Measurements from ENCODE around the gene CSGALNACT2. TPM values are rescaled to one million over a fixed set of nuclear protein-coding genes. Genes with fewer than 3 reads are reported as not detected.

Gene CSGALNACT2
- polyA plus RNA-seq, 2 donors: 2.0 to 3.4 TPM

DNA sequence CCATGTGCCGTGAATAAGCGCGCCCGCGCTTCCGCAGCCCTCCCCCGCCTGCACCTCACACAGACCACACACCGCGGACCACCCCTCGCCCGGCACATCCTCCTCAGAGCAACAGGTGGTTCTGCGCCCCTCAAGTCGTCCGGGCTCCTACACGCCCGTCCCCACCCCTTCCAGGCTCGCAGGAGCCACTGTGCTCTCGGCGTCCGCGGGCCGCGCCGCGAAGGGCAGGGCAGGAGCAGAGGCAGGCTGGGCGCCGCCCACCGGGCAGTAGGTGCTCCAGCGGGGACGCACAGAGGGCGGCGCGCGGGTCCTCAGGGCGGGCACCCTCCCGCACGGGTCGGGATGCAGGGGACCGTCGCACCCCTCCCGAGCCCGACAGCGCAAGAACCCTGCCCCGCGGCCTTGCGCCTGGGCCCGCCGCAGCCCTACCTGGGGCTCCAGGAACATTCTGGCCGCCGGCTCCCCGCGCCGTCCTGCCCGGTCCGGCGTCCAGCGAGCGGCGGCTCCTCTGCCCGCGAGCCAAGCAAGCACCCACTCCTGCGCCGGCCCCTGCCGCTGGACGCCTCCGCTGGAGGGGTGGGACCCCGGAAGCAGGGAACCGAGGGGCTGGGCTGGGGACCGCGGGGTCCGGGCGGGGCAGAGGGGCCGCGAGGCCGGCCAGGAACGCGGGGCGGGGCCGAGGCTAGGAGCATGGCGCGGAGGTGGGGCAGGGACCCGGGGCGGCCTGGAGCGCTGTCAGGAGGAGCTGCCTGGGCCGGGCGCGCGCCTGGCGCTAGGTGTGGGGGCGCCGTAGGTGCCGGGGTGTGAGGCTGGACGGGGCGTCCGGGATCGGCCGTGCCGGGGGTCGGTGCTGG lies 91.2 kb downstream of the CSGALNACT2 start:
- H3K36me3 ChIP-seq (ENCODE audit: control insufficient read depth in 2 of 2, insufficient read depth in 2 of 2, low read length in 1 of 2): no peaks in the 10 kb centered on the region
- no peak overlapping the region for H3K27ac ChIP-seq (ENCODE audit: low read depth in 2 of 2, low read length in 1 of 2)
- no peaks in the 10 kb centered on the region for H3K9me3 ChIP-seq (ENCODE audit: control insufficient read depth in 2 of 2, insufficient read depth in 1 of 2, low read depth in 1 of 2, low read length in 1 of 2)
- peaks cover 9 to 12% of the 10 kb centered on the region in 2 donors for H3K4me1 ChIP-seq (ENCODE audit: control insufficient read depth in 2 of 2, insufficient read depth in 2 of 2, low read length in 1 of 2)
- H3K27me3 ChIP-seq (ENCODE audit: control insufficient read depth in 1 of 2, insufficient read depth in 2 of 2, low read length in 2 of 2): peaks cover 0 to 4% of the 10 kb centered on the region in 2 donors
- WGBS, 2 donors: 1 to 2% methylated on average over 90 to 99 of the region's 99 CpGs
- peak overlapping the region; percentile 41 to 48 for H3K4me3 ChIP-seq (ENCODE audit: low read depth in 1 of 2, low read length in 2 of 2)

DNA sequence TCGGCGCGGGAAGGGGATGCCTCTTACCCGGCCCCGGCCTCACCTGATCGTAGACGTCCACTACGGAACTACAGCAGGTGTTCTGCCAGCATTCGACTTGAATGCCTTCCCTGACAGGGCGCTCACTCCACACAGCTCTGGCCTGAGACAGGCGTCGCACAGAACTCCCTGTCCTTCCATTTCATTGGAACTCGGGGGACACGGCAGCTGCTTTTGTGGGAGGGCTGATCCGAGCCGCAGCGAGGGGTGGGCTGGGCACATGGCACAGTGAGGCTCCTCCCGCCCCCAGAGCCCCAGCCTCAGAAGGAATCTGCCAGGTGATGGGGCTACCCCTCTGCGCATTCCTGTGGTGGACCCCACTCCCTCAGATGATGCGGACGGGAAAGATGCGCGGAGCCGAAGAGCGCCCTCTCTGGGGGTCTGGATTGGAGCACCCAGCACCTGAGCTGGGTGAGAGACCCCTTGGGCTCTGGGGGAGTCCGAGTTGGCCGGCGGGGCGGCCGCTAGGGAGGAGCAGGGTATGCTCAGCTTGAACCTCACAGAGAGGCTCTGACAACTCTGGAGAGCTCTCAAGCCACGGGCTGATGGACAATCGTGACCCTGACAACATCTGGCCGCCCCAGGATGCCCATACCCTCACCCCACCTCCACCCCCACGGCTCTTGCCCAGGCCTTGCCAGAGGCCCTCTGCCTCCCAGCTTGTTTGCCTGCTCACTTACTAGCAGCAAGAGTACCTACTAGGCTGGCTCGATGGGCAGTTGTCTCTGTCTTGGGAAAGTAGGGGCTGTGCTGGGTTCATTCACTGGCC lies 92.1 kb downstream of the CSGALNACT2 start:
- Histone ChIP-seq H3K36me3 (ENCODE audit: control insufficient read depth in 2 of 2, insufficient read depth in 2 of 2, low read length in 1 of 2) (no peaks in the 10 kb centered on the region), H3K27me3 (ENCODE audit: control insufficient read depth in 1 of 2, insufficient read depth in 2 of 2, low read length in 2 of 2) (peaks cover 0 to 4% of the 10 kb centered on the region in 2 donors), H3K27ac (ENCODE audit: low read depth in 2 of 2, low read length in 1 of 2) (no peak overlapping the region), H3K4me3 (ENCODE audit: low read depth in 1 of 2, low read length in 2 of 2) (peak overlapping the region; percentile 41 to 48), H3K4me1 (ENCODE audit: control insufficient read depth in 2 of 2, insufficient read depth in 2 of 2, low read length in 1 of 2) (peaks cover 9 to 12% of the 10 kb centered on the region in 2 donors), H3K9me3 (ENCODE audit: control insufficient read depth in 2 of 2, insufficient read depth in 1 of 2, low read depth in 1 of 2, low read length in 1 of 2) (no peaks in the 10 kb centered on the region)
- WGBS, 2 donors: 31% methylated on average over 35 of the region's 35 CpGs

DNA sequence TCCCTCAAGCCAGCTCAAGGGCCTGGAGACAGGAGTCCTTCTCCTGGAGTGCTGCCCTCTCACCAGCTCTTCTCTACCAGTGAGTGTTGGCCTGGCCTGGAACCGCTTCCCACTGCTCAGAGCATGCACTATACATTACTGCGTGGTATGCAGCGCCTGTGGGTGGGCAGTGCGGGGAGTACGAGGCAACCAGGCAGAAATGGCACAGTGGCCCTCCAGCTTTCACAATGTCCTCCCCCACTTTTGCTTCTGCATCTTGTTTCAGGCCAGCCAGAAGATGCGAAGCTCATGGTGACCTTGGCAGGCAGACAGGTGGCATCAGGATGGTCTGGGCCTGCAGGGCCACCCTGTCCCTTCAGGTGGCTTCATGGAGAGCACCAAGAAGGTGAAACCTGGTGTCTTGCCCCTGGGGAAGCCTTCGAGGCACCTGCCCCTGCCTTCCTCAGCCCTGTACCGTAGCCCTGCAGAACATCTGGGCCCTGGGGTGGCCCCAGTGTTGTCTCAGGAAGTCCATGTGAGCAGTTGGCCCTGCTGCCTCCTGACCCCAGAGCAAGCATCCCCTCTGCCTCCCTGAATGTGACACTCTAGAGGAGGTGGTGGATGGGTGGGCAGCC lies 92.8 kb downstream of the CSGALNACT2 start:
- no peak overlapping the region for H3K4me3 ChIP-seq (ENCODE audit: low read depth in 1 of 2, low read length in 2 of 2)
- WGBS, 2 donors: 90 to 94% methylated on average over 8 of the region's 8 CpGs
- H3K9me3 ChIP-seq (ENCODE audit: control insufficient read depth in 2 of 2, insufficient read depth in 1 of 2, low read depth in 1 of 2, low read length in 1 of 2): peaks cover 0 to 3% of the 10 kb centered on the region in 2 donors
- H3K27ac ChIP-seq (ENCODE audit: low read depth in 2 of 2, low read length in 1 of 2): no peak overlapping the region
- no peaks in the 10 kb centered on the region for H3K36me3 ChIP-seq (ENCODE audit: control insufficient read depth in 2 of 2, insufficient read depth in 2 of 2, low read length in 1 of 2)
- peaks cover 0 to 4% of the 10 kb centered on the region in 2 donors for H3K27me3 ChIP-seq (ENCODE audit: control insufficient read depth in 1 of 2, insufficient read depth in 2 of 2, low read length in 2 of 2)
- peaks cover 9 to 12% of the 10 kb centered on the region in 2 donors for H3K4me1 ChIP-seq (ENCODE audit: control insufficient read depth in 2 of 2, insufficient read depth in 2 of 2, low read length in 1 of 2)

DNA sequence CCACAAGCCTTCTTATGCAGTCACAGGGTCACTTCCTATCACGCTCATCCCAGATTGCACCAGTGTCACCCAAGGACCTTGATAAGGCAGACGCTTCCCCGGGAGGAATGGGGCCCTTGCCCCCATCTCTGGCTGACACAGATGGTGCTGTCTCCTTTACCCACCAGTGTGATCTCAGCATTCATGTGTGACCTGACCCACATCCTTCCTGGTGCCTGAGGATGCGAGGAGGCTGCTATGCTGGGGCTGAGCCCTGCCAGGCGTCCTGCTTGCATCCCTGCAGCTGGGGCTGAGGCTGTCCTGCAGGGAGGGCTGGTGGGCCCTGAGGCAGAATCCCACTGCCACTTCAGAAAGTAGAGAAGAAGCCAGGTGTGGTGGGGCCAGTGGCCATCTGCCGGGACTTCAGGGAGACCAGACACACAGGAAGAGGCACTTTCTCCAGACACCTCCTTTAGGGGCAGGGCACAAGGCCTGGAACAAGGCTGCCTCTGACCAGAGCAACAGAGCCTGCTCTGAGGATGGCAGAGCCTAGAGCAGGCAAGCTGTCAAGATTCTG lies 93.4 kb downstream of the CSGALNACT2 start:
- no peak overlapping the region for H3K27ac ChIP-seq (ENCODE audit: low read depth in 2 of 2, low read length in 1 of 2)
- no peak overlapping the region for H3K4me3 ChIP-seq (ENCODE audit: low read depth in 1 of 2, low read length in 2 of 2)
- H3K4me1 ChIP-seq (ENCODE audit: control insufficient read depth in 2 of 2, insufficient read depth in 2 of 2, low read length in 1 of 2): peaks cover 9 to 12% of the 10 kb centered on the region in 2 donors
- WGBS, 2 donors: 65 to 74% methylated on average over 6 of the region's 6 CpGs
- H3K27me3 ChIP-seq (ENCODE audit: control insufficient read depth in 1 of 2, insufficient read depth in 2 of 2, low read length in 2 of 2): peaks cover 0 to 4% of the 10 kb centered on the region in 2 donors
- H3K36me3 ChIP-seq (ENCODE audit: control insufficient read depth in 2 of 2, insufficient read depth in 2 of 2, low read length in 1 of 2): no peaks in the 10 kb centered on the region
- peaks cover 0 to 3% of the 10 kb centered on the region in 2 donors for H3K9me3 ChIP-seq (ENCODE audit: control insufficient read depth in 2 of 2, insufficient read depth in 1 of 2, low read depth in 1 of 2, low read length in 1 of 2)

DNA sequence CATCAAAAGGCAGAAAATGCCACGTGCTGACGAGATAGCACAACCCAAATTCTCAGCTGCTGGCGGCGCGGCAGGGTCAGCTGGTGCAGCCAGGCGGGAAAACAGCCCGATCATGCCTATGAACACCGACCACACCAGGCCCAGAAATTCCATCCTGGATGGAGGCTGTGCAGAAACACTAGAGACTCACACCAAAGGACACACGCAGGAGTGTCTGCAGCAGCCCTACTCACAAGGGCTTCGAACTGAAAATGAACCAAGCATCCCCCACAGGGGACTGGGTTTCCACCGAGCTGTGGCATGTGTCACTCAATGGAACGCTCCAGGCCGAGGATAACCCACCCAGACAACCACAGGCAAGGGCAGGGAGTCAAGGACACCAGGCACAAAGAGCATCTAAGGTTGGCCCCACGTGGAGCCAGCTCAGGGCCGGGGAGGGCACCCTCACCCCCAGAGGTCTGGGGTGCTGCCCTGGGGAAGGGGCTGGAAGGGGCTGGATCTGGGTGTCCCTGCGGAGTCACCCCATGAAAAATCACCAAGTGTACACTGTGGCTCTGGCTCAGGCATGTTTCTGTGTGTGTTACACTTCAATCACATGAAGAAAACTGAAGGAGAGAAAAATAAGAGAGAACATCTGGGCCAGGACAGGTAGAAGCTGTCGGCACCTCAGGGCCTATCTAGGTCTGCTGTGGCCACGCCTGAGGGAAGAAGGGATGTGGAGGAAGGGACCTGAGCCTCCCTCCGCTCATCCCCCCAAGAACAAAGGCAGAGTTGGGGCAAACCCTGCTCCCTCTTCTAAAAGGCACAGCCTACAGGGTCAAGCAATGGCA lies 95.6 kb downstream of the CSGALNACT2 start:
- Histone ChIP-seq H3K27ac (ENCODE audit: low read depth in 2 of 2, low read length in 1 of 2) (no peak overlapping the region), H3K27me3 (ENCODE audit: control insufficient read depth in 1 of 2, insufficient read depth in 2 of 2, low read length in 2 of 2) (peaks cover 0 to 4% of the 10 kb centered on the region in 2 donors), H3K36me3 (ENCODE audit: control insufficient read depth in 2 of 2, insufficient read depth in 2 of 2, low read length in 1 of 2) (no peaks in the 10 kb centered on the region), H3K9me3 (ENCODE audit: control insufficient read depth in 2 of 2, insufficient read depth in 1 of 2, low read depth in 1 of 2, low read length in 1 of 2) (peaks cover 0 to 3% of the 10 kb centered on the region in 2 donors), H3K4me1 (ENCODE audit: control insufficient read depth in 2 of 2, insufficient read depth in 2 of 2, low read length in 1 of 2) (peaks cover 6 to 11% of the 10 kb centered on the region in 2 donors), H3K4me3 (ENCODE audit: low read depth in 1 of 2, low read length in 2 of 2) (no peak overlapping the region)
- 83 to 87% methylated on average over 19 of the region's 19 CpGs for WGBS, 2 donors

DNA sequence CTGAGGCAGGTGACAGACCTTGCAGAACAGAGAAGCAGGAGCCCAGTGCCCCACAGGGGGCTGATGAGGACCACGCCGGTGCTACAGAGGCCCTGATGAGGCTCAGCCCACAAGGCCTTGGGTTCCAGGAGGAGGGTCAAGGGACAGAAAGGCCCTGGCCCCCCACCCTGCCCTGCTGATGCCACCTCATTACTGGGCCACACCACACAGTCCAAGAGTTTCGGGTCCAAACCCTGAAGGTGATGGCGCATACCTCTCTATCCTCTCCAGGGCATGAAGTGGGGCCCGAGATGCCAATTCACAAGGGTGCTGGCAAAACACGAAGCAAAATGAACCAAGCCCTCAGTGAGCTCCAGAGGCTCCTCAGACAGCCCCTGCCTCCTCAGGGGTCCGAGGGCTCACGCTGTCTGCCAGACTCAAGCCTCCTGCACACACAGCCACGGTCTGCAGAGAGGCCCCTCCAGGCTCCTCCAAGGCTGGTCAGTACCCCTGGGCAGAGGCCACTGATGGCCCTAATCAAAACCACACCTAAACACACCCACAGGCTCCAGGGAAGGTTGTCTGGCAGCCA lies 96.3 kb downstream of the CSGALNACT2 start:
- H3K27ac ChIP-seq (ENCODE audit: low read depth in 2 of 2, low read length in 1 of 2): no peak overlapping the region
- H3K4me3 ChIP-seq (ENCODE audit: low read depth in 1 of 2, low read length in 2 of 2): no peak overlapping the region
- H3K9me3 ChIP-seq (ENCODE audit: control insufficient read depth in 2 of 2, insufficient read depth in 1 of 2, low read depth in 1 of 2, low read length in 1 of 2): peaks cover 0 to 3% of the 10 kb centered on the region in 2 donors
- H3K4me1 ChIP-seq (ENCODE audit: control insufficient read depth in 2 of 2, insufficient read depth in 2 of 2, low read length in 1 of 2): peaks cover 2 to 6% of the 10 kb centered on the region in 2 donors
- H3K36me3 ChIP-seq (ENCODE audit: control insufficient read depth in 2 of 2, insufficient read depth in 2 of 2, low read length in 1 of 2): no peaks in the 10 kb centered on the region
- 85 to 90% methylated on average over 9 of the region's 9 CpGs for WGBS, 2 donors
- peaks cover 0 to 4% of the 10 kb centered on the region in 2 donors for H3K27me3 ChIP-seq (ENCODE audit: control insufficient read depth in 1 of 2, insufficient read depth in 2 of 2, low read length in 2 of 2)

Other genes with a start within 250 kb of the CSGALNACT2 start
- gene RET, start 61.4 kb upstream of the CSGALNACT2 start, polyA plus RNA-seq: under 1 TPM; 0.07 to 0.10 TPM
- gene RASGEF1A, start 128.6 kb downstream of the CSGALNACT2 start, polyA plus RNA-seq: under 1 TPM; 0.18 to 0.95 TPM
- gene FXYD4, start 233.2 kb downstream of the CSGALNACT2 start, polyA plus RNA-seq: not detected